ENCODE measurements around the gene ETNPPL. TPM values are rescaled to one million over a fixed set of nuclear protein-coding genes. Genes with fewer than 3 reads are reported as not detected.

The ETNPPL gene
- total RNA-seq, 4 donors from 2014 or later = 0.96 TPM; not detected in 3

DNA sequence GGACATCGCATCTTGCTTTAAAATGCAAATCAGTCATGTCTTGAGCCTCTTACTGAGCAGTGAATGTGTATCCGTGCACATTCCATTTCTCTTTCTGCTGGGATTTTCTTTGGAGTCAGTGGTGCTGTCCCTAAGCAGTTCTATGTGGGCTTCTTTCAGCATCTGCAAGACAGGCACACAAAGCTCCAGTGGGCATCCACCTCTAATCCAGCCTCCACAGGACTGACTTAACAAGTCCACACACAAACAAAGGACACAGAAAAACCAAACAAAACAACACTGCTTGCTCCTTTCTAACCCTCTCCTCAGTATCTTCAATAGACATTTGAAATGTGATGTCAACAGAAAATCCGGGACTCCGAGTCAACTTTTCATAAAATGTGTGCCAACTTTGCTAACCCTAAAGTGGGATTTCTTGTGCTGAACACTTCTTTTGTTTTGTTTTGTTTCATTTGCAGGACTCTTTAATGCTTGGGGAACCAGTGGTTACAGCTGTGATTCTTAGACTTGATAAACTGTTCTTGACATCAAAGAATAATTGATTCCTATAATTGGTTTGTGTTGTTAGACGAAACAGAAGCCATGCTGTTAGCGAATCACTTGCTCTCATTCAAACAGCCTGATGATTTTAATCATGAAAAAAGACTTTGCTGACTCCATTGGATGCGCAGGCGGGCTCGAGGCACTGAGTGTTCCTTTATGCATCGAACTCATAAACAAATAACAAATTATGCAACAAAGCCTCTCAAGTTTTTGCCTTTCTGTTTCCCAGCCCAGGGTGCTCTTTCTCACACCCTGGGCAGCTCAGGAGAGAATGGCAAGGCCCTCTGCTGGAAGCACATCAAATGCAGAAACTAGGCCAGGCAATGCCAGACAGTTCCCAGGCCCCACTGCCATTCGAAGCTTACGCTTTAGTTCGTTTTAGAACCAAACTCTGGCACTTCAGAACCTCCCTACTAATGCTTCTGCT is 20.1 kb downstream of the ETNPPL start:
- TF ChIP-seq, protein P1, sequence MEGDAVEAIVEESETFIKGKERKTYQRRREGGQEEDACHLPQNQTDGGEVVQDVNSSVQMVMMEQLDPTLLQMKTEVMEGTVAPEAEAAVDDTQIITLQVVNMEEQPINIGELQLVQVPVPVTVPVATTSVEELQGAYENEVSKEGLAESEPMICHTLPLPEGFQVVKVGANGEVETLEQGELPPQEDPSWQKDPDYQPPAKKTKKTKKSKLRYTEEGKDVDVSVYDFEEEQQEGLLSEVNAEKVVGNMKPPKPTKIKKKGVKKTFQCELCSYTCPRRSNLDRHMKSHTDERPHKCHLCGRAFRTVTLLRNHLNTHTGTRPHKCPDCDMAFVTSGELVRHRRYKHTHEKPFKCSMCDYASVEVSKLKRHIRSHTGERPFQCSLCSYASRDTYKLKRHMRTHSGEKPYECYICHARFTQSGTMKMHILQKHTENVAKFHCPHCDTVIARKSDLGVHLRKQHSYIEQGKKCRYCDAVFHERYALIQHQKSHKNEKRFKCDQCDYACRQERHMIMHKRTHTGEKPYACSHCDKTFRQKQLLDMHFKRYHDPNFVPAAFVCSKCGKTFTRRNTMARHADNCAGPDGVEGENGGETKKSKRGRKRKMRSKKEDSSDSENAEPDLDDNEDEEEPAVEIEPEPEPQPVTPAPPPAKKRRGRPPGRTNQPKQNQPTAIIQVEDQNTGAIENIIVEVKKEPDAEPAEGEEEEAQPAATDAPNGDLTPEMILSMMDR (IDR thresholded peaks at IDR 0.05) = no peak
- DNase-seq (ENCODE audit: low spot score) (no peak), ATAC-seq (ENCODE audit: low FRiP score) (no peak)

DNA sequence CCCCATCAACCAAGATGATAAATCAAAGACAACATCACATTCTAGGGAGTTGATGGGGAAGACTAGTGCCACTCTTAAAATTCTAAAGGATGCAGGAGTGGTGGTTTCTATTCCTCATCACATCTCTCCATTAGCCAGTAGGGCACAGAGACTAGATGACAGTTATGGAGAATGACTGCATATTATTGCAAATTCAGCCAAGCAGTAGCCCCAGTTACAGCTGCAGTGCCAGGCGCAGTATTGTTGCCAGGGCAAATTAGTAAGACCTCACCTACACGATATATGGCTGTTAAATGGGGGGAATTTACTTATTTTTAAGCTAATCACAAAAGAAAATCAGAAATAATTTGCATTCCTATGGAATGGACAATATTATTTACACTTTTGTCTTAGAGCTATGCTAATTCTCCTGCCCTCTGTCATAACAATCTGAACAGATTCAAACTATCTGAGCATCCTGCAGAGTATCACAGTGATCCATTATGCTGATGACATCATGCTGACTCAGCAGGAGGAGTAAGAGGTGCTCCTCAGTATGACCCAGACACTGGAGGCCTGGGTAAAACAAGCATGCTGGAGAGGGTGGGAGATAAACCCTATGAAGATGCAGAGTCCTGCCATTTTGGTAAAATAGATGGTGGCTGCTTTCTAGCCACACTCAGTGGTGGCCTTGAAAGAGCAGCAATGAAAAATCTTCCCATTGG is 24.7 kb downstream of the ETNPPL start:
- no peak for ATAC-seq (ENCODE audit: low FRiP score)
- TF ChIP-seq, protein P1 (IDR thresholded peaks at IDR 0.05) = no peak
- no peak for DNase-seq (ENCODE audit: low spot score)

DNA sequence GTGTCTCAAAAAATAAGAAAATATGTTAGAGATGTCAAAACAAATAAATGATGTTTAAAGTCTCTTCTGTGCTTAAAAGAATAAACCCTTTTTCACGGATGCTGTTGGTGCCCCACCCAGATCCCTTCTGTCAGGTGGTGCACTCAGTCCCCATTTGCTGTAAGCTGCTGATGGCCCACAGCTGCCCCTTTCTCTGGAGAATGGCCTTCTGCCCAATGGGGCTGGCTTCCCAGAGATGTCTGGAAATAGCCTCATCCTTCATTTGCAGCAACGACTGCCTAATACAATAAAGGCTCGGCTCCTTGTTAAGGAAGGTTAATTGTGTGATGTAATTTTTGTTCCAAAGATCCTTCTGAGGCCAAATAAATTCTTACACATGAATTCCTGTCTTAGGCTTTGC is 31.8 kb downstream of the ETNPPL start:
- no peak for DNase-seq (ENCODE audit: low spot score)
- TF ChIP-seq, protein P1 (IDR thresholded peaks at IDR 0.05) = no peak
- ATAC-seq (ENCODE audit: low FRiP score) = no peak

DNA sequence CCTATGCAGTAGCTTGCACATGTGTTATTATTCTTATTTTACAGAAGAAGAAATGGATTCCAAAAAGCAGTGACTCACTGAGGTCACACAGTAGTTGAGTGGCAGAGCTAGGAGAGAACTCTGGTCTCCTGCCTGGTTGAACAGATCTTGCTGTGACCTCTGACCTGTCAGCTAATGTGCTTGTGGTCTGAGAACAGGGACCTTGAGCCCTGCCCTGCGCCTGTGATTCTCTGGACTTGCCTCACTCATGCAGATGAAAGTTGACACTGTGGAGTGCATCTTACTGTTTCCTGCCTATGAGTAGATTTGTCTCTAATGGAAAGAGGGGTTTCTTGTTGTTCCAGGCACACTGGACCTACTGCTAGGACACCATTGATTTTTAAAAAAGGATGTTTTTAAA is 32.3 kb downstream of the ETNPPL start:
- TF ChIP-seq, protein P1 (IDR thresholded peaks at IDR 0.05) = no peak
- DNase-seq (ENCODE audit: low spot score) (no peak), ATAC-seq (ENCODE audit: low FRiP score) (no peak)

DNA sequence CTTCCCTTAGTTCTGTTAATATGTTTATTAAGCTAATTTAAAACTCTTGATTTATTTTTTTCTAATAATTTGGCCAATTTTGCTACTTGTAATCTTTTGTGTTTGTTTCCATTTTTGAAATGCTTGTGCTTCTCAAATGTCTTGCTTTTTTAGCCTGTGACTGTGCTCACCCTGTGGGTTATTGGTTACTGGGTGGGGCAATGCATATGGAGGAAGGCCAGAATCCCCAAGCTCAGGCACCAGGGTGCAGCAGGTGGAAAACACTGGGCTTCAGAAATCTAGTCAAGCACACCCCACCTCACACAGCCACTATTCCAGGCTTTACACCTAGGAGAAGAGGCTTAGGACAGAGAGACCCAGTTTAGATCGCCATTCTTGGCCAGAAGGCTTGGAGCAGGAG is 33.1 kb downstream of the ETNPPL start:
- ATAC-seq (ENCODE audit: low FRiP score) (no peak), DNase-seq (ENCODE audit: low spot score) (no peak)
- TF ChIP-seq, protein P1 (IDR thresholded peaks at IDR 0.05) = no peak

DNA sequence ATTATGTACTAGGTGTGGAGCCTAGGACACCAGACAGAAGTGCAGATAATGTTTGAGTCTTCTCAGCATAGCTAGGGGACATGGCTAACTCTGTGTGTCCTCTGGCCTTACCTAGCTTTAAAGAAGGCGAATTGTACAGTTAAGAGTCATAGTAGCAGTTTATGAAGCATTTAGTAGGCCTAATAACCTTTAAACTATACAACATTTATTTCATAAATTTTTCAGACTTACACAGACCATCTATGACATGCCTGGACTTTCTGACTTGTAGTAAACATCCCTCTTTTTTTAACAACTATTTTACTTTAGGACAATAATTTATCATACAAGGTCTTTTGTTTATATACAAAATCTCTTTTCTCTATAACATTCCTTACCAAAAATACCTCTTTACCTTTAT is 37.4 kb downstream of the ETNPPL start:
- TF ChIP-seq, protein P1 (IDR thresholded peaks at IDR 0.05) = no peak
- DNase-seq (ENCODE audit: low spot score) (no peak), ATAC-seq (ENCODE audit: low FRiP score) (no peak)
